DMS53 treated with DMSO at 0.1 percent for 48 hours (cell line): ENCODE measurements around the gene UBE2I.

Experiments
- DNase-seq: peaks from one replicate; lab custom pipeline; 2025; ENCODE audit not compliant: unreplicated experiment; lab: John Stamatoyannopoulos, UW

Gene UBE2I

DNA sequence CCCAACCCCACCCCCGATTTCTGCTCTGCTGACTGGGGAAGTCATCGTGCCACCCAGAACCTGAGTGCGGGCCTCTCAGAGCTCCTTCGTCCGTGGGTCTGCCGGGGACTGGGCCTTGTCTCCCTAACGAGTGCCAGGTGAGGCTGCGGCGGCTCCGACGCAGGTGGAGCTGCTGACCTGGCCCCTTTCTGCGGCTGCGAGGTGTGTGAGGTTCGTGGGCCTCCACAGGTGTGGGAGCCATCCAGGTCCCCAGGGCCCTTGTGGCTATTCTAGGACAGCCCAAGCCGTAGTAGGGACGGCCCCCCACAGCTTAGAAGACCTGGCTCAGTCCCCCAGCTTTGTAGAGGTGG, 3.0 kb downstream of the UBE2I start:
- DNase-seq = no peak

DNA sequence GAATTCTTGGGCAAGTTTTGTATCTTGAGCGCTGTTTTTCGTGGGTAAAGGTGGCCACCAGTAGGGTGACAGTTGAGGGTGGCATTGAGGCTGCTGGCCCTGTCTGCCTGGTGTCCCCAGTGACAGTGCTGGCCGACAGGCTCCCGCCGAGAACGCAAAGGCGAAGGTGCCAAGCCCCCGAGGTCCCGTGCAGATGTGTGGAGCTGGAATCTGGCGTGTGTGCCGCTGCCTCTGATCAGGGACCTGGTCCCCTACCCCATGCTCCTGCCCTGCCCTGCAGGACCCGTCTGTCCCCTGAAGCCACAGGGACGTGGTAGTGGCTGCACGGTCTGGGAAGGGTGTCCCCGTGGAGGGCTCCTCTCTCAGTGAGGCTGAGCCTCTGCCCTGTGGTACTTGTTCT, 3.5 kb downstream of the UBE2I start:
- no peak for DNase-seq

DNA sequence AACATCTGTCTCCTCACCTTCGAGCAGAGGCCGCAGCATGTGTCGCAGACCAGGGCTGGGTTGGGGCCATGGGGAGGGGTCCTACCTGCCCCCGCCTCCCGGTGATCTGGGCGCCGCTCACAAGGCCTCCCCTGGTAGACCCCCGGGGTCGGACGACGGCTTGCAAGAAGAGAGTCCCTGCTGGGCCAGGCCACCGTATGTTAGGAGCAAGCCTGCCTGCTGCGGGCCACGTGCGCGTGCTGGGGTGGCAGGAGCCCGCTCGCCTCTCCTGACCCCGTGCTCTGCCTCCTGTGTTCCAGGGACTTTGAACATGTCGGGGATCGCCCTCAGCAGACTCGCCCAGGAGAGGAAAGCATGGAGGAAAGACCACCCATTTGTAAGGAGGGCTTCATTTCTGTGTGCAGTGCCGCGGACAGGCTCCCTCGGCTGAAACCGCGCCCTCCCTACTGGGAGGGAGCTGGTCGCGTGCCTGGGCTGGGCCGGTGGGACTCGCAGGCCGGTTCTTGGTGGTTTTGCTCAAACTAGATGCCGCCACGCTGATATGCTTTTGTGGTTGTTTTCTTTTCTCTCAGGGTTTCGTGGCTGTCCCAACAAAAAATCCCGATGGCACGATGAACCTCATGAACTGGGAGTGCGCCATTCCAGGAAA, 4.4 kb downstream of the UBE2I start:
- DNase-seq = no peak

- no peak for DNase-seq
Measured at GRCh38 chr16:1314399-1315068, 5.1 kb downstream of the UBE2I start.

GRCh38 chr16:1315081-1316032, 5.9 kb downstream of the UBE2I start:
- DNase-seq = no peak

- DNase-seq = no peak
Measured at GRCh38 chr16:1316033-1316405, 6.6 kb downstream of the UBE2I start.

GRCh38 chr16:1317479-1318267, 8.2 kb downstream of the UBE2I start:
- DNase-seq = no peak

DNA sequence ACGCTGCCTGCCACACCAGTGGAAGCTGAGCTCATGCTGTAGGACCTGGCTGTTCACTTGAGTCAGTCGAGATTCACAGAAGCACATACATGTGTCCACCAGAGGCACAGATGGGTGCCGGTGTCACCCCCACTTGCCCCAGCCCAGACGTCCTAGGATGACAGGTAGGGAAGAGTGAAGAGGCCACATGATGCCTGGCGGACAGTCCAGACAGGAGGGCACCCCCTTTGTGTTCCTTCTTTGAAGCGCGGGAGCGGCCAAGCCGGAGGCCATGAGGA, 8.8 kb downstream of the UBE2I start:
- DNase-seq = no peak

GRCh38 chr16:1319041-1319440, 9.6 kb downstream of the UBE2I start:
- no peak for DNase-seq

DNA sequence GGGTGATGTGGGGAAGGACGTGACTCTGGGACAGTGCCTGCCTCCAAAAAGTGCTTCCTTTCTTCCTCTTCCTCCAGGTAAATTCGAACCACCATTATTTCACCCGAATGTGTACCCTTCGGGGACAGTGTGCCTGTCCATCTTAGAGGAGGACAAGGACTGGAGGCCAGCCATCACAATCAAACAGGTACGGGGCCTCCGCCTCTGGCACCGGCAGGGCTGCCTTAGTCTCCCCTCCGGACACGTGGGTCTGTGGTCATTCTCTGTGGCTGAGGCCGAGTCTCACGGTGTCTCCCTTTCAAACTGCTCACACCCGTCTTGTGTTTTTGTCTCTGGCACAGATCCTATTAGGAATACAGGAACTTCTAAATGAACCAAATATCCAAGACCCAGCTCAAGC, 10.7 kb downstream of the UBE2I start:
- DNase-seq = no peak

GRCh38 chr16:1320658-1321240, 11.3 kb downstream of the UBE2I start:
- DNase-seq = no peak

- DNase-seq = no peak
Measured at GRCh38 chr16:1322407-1322806, 13.0 kb downstream of the UBE2I start.

DNA sequence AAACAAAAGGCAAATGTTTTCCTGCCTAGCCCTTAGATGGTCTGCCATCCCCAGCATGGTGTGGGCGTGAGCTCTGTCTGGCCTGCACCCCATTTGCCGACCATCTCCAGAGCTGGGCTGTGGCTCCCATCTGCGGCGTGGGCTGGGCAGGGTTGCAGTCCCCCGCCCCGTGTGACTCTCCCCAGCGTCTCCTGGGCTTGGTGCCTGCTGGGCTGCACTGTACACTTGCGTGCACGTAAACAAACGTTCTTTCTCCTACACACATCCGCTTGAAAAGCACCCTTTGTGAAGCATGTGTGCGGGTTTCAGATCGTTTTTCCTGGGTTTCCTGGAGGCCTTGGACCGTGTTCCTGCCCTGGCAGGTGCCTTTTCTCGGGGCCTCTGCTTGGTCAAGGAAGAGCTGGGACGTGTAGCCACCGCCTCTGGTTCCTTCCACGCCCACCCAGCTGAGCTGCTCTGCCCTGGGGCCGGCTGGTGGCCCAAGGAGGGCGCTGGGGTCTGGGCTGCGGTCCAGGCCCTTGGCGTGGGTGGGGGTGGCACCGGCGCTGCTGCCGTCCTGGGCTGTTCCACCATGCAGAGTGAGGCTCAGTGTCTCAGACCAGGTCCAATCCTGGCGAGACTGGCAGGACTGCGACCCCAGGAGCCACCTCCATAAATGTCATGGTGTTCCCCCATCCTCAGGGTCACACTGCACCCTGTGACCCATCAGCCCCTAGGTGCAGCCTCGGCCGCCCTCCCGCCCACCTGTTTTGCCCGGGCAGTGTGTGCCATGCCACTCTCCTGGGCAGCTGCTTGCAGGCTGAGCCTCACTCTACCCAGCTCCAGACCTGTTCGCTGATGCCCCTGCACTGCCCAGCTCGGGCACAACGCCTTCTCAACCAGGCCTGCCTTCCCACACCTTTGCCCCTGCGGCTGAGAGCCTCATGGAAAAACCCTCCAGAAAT, 14.1 kb downstream of the UBE2I start:
- DNase-seq = no peak

- no peak for DNase-seq
Measured at GRCh38 chr16:1324286-1324826, 14.9 kb downstream of the UBE2I start.

DNA sequence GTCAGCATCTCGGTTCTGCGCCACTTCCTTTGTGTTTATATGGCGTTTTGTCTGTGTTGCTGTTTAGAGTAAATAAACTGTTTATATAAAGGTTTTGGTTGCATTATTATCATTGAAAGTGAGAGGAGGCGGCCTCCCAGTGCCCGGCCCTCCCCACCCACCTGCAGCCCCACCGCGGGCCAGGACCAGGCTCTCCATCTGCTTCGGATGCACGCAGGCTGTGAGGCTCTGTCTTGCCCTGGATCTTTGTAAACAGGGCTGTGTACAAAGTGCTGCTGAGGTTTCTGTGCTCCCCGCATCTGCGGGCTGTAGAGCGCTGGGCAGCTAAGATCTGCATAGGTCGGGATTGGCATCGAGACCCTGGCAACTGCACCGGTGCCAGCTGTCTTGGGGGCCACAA, 15.8 kb downstream of the UBE2I start:
- no peak for DNase-seq

DNA sequence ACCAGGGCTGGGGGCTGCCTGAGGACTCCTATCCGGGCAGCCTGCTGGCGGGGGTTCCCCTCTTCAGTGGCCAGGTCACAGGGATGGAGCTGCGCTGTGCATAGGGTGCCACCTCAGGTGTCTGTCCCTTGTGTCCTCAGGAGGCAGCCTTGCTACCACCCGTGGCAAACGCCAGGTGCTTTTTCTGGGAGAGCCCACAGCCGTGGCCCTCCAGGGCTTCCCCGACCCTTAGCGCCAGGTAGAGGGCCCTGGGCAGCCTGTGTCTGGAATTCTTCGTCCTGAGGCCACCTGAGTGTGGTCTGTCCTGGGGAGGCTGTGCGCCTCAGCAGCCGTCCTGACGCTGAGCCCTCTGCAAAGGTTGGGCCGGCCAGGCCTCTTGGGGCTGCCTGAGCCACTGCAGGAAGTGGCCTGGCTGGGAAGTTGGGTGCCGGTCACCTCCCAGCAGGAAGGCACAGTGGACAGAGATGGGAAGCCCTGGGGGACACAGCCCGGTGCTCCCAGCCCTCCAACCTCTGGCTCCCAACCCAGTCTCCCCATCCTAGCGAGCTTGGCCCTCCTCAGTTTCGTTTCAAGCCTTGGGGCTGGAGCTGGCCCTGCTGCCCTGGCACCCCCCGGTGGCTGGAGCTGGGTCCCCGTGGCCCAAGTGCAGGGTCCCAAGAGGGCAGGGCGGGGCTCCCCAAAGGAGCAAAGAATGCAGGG, 16.4 kb downstream of the UBE2I start:
- no peak for DNase-seq

GRCh38 chr16:1326391-1326790, 17.0 kb downstream of the UBE2I start:
- no peak for DNase-seq

DNA sequence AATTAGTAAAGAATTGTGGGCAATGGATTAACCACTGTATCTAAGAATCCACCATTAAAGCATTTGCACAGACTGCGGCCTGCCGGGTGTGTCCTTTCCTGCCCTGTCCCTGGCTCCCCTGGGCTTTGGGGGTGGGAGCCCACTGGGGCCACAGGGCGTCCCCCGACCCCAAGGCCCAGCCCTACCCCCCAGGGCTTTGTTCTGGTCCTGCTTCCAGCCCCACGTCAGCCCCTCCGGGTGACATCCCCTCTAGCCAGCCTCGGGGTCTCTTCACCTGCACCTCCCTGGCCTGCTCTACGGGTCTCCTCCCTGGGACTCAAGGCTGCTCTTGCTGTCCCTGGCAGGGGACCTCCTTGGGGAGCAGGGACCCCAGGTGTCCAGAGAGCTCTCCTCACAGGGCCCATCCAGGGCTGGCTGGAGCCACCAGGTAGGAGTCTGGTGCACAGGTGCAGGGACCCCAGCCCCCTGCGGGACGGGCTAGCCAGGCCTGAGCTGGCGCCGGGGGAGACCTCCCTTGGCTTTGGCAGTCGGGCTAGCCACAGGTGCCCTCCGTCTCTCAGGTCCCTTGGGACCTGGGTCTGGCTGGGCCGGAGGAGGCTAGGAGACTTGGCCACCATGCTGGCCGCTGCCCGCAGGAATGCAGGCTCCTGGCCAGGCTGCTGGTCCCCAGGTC, 17.6 kb downstream of the UBE2I start:
- no peak for DNase-seq

DNA sequence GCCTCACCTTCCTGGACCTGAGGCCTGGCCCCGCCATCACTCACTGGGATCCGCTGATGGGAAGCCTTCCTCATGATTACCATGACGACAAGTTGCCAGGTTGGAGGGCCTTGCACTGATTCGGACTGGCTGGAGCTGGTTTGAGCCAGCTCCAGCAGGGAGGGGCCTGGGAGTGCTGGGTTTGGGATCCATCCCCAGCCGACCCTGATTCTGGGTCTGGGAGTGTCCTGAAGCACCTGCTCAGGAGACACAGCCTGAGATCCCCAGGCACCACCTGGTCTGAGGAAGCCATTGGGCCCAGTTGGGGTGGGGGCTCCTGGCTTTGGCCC, 18.1 kb downstream of the UBE2I start:
- no peak for DNase-seq
